Spleen (tissue), 11 donors: Measurements from ENCODE around the gene BBX. TPM values are rescaled to one million over a fixed set of nuclear protein-coding genes. Genes with fewer than 3 reads are reported as not detected.

Experiments used
- DNase-seq: peaks from one replicate; pipeline ENCODE4 v3.0.0-alpha.2; 2020
- H3K27ac ChIP-seq, 8 donors: fragments of 200-600 bp; sonication (generic) in 7 of 8; 1 replicate in 4 of 8; 2 replicates in 4 of 8; pipeline versions ENCODE4 v1.5.0 to v1.8.0; 2016 to 2021; ENCODE audit warnings: inconsistent platforms in 4 of 8, mild to moderate bottlenecking in 4 of 8, moderate library complexity in 1 of 8
- H3K27me3 ChIP-seq, 7 donors: fragments of 200-600 bp; sonication (generic) in 6 of 7; replicated peaks in 1 of 7; 1 replicate in 4 of 7; 2 replicates in 3 of 7; pipeline versions ENCODE4 v1.5.0 to v1.8.0; 2016 to 2021; ENCODE audit warnings: inconsistent platforms in 3 of 7, mild to moderate bottlenecking in 1 of 7
- H3K36me3 ChIP-seq, 6 donors: fragments of 200-600 bp; sonication (generic) in 5 of 6; 1 replicate in 4 of 6; 2 replicates in 2 of 6; pipeline versions ENCODE4 v1.5.0 to v1.8.0; 2016 to 2021; ENCODE audit warnings: inconsistent platforms in 2 of 6
- H3K4me1 ChIP-seq, 6 donors: fragments of 200-600 bp; sonication (generic) in 5 of 6; 1 replicate in 3 of 6; 2 replicates in 3 of 6; pipeline versions ENCODE4 v1.5.0 to v1.8.0; 2016 to 2021; ENCODE audit warnings: inconsistent platforms in 3 of 6
- H3K4me3 ChIP-seq, 8 donors: fragments of 200-600 bp; sonication (generic) in 7 of 8; 1 replicate in 4 of 8; 2 replicates in 4 of 8; pipeline versions ENCODE4 v1.5.0 to v1.8.0; 2016 to 2021; ENCODE audit warnings: inconsistent platforms in 4 of 8, mild to moderate bottlenecking in 4 of 8, moderate library complexity in 2 of 8
- H3K9me3 ChIP-seq, 8 donors: fragments of 200-600 bp; sonication (generic) in 7 of 8; 1 replicate in 4 of 8; 2 replicates in 4 of 8; pipeline versions ENCODE4 v1.5.0 to v1.8.0; 2016 to 2021; ENCODE audit warnings: inconsistent platforms in 4 of 8
- CTCF ChIP-seq, 11 experiments: fragments of 200-600 bp in 7 of 11; fragments of 450-650 bp in 4 of 11; sonication (generic) in 4 of 11; IDR thresholded peaks in 8 of 11; conservative IDR thresholded peaks in 3 of 11; 1 replicate in 7 of 11; 2 replicates in 4 of 11; pipeline versions ENCODE4 v1.4.0 to v1.8.0; 2016 to 2021; ENCODE audit warnings: antibody characterized with exemption in 11 of 11, inconsistent platforms in 4 of 11, mild to moderate bottlenecking in 1 of 11
- POLR2A ChIP-seq, 3 donors: fragments of 450-650 bp; IDR thresholded peaks; one replicate each; pipeline ENCODE4 v1.5.1; 2017; ENCODE audit warnings: antibody characterized with exemption in 3 of 3, mild to moderate bottlenecking in 1 of 3
- POLR2AphosphoS5 ChIP-seq, 3 donors: sonication (generic); formaldehyde crosslinking; IDR thresholded peaks; one replicate each; pipeline ENCODE4 v1.5.1; 2017; ENCODE audit warnings: antibody characterized with exemption in 3 of 3
- WGBS, 5 donors: extraction: QIAGEN DNeasy Blood & Tissue Kit in 3 of 5; methylation state at CpG; one replicate each; pipeline versions ENCODE4 v1.1.5 to v1.1.7; 2013 to 2018; 5-methylcytosine and 5-hydroxymethylcytosine counted together
- intact Hi-C: fragments of 100-400 bp; cut with DNase I; formaldehyde crosslinking; loops from one replicate; pipeline ENCODE4 v1.15.0; 2023; ENCODE audit warnings: low total_unique reads
- polyA plus RNA-seq, 3 donors: library from polyadenylated mRNA; stranded (reverse); fragments of 200-250 nt; gene quantifications; one replicate each; pipeline ENCODE4 v1.2.1, GENCODE V29; 2013
- total RNA-seq, 7 donors: library from RNA; depleted of rRNA in 3 of 7; stranded (reverse); fragments of >200 nt in 3 of 7; fragmentation: NEBNext Ultra II Directional in 4 of 7; extraction: Animal tissue kit (Norgen Biotek cat#: 25700) in 4 of 7; gene quantifications; one replicate each; pipeline versions ENCODE4 v1.1.0 to v1.2.1, GENCODE V29; 2016 to 2021
- donor health status: healthy with polysubstance abuse.
- donor health status: DM: no; HTN: no; CAD: no; lungs with moderate emphysema.
- donor health status: DM: no; HTN: no; CAD: no.
- donor health status: Bipolar disorder and iron deficiency.
- donor health status: healthy.
- donor health status: DM: no; HTN: no; CAD: no.
- donor health status: DM: yes; HTN: yes; CAD: no.

The BBX gene
- total and polyA plus RNA-seq, 10 donors, result 5.1 to 98.5 (median 74.6) TPM

GRCh38 chr3:107660306-107660976, 137.7 kb downstream of the BBX start:
- TF ChIP-seq POLR2A (IDR thresholded peaks at IDR 0.05) (no peak), CTCF (IDR thresholded peaks at IDR 0.05 in 8 of 11, conservative IDR thresholded peaks at IDR 0.05 in 3 of 11) (peak in 10 of 11 experiments; percentile 11 to 62 (median 49))
- WGBS, 5 donors, result 70 to 80% (median 73%) methylated on average over 3 of the region's 3 CpGs
- no peaks in the 10 kb centered on the region for H3K9me3 ChIP-seq
- H3K36me3 ChIP-seq, result no peaks in the 10 kb centered on the region
- H3K4me1 ChIP-seq, result peaks cover 5 to 39% (median 25%) of the 10 kb centered on the region in 6 donors
- H3K4me3 ChIP-seq, result no peak overlapping the region
- H3K27ac ChIP-seq, result no peak overlapping the region
- intact Hi-C loops, result no loop called here
- no peak for DNase-seq
- H3K27me3 ChIP-seq, result no peaks in the 10 kb centered on the region

GRCh38 chr3:107661447-107662123, 138.8 kb downstream of the BBX start:
- peaks cover 5 to 39% (median 25%) of the 10 kb centered on the region in 6 donors for H3K4me1 ChIP-seq
- intact Hi-C loops, result no loop called here

GRCh38 chr3:107662124-107662507, 139.4 kb downstream of the BBX start:
- Histone ChIP-seq H3K9me3 (no peaks in the 10 kb centered on the region), H3K27ac (peak overlapping the region in 6 of 8 donors; percentile 6 to 69 (median 52)), H3K36me3 (no peaks in the 10 kb centered on the region), H3K4me3 (peak overlapping the region in 1 of 8 donors; percentile 1), H3K27me3 (no peaks in the 10 kb centered on the region), H3K4me1 (peaks cover 5 to 39% (median 25%) of the 10 kb centered on the region in 6 donors)
- no peak for DNase-seq
- intact Hi-C loops, result no loop called here
- TF ChIP-seq CTCF (IDR thresholded peaks at IDR 0.05 in 8 of 11, conservative IDR thresholded peaks at IDR 0.05 in 3 of 11) (no peak), POLR2A (IDR thresholded peaks at IDR 0.05) (no peak), POLR2AphosphoS5 (IDR thresholded peaks at IDR 0.05) (no peak)
- WGBS, 5 donors, result 49 to 65% (median 55%) methylated on average over 4 of the region's 4 CpGs

More at GRCh38 chr3:107661447-107662123, 138.8 kb downstream of the BBX start:
- DNase-seq, result no peak
- Histone ChIP-seq H3K36me3 (no peaks in the 10 kb centered on the region), H3K9me3 (no peaks in the 10 kb centered on the region), H3K27ac (peak overlapping the region in 6 of 8 donors; percentile 6 to 69 (median 52)), H3K4me3 (peak overlapping the region in 1 of 8 donors; percentile 1), H3K27me3 (no peaks in the 10 kb centered on the region)
- 44 to 67% (median 58%) methylated on average over 3 of the region's 3 CpGs for WGBS, 5 donors
- TF ChIP-seq POLR2A (IDR thresholded peaks at IDR 0.05), result no peak
- no peak for TF ChIP-seq CTCF (IDR thresholded peaks at IDR 0.05 in 8 of 11, conservative IDR thresholded peaks at IDR 0.05 in 3 of 11)
- no peak for TF ChIP-seq POLR2AphosphoS5 (IDR thresholded peaks at IDR 0.05)

- H3K9me3 ChIP-seq, result no peaks in the 10 kb centered on the region
- no peaks in the 10 kb centered on the region for H3K36me3 ChIP-seq
- peak overlapping the region in 6 of 8 donors; percentile 6 to 69 (median 52) for H3K27ac ChIP-seq
- DNase-seq, result no peak
- TF ChIP-seq POLR2AphosphoS5 (IDR thresholded peaks at IDR 0.05), result no peak
- no peak for TF ChIP-seq CTCF (IDR thresholded peaks at IDR 0.05 in 8 of 11, conservative IDR thresholded peaks at IDR 0.05 in 3 of 11)
- no peak for TF ChIP-seq POLR2A (IDR thresholded peaks at IDR 0.05)
- no peaks in the 10 kb centered on the region for H3K27me3 ChIP-seq
- intact Hi-C loops, result no loop called here
- H3K4me3 ChIP-seq, result peak overlapping the region in 1 of 8 donors; percentile 1
- WGBS, 5 donors, result 66 to 89% (median 75%) methylated on average over 7 of the region's 7 CpGs
- H3K4me1 ChIP-seq, result peaks cover 5 to 39% (median 25%) of the 10 kb centered on the region in 6 donors
Measured at GRCh38 chr3:107662586-107662985, 139.8 kb downstream of the BBX start.
